Right lobe of liver (tissue), 6 donors: ENCODE results near the gene RTP4. TPM values are rescaled to one million over a fixed set of nuclear protein-coding genes. Genes with fewer than 3 reads are reported as not detected.
A peak's percentile ranks its signal among the peaks of the same experiment; 100 is the strongest.

Experiments used
- ATAC-seq, 4 donors: fragments of 200-7000 bp; cut with Tn5 transposase; one replicate each; pipeline ENCODE4 v1.9.1; 2020; ENCODE audit warnings: mild to moderate bottlenecking in 4 of 4, moderate library complexity in 4 of 4
- DNase-seq, 3 donors: peaks; one replicate each; pipeline ENCODE4 v3.0.0-alpha.2; 2020
- H3K27ac ChIP-seq, 3 donors: fragments of 200-600 bp; one replicate each; pipeline ENCODE4 v1.8.0; 2022
- H3K27me3 ChIP-seq, 2 donors: fragments of 200-600 bp; one replicate each; pipeline ENCODE4 v1.8.0; 2022
- H3K36me3 ChIP-seq, 4 donors: fragments of 200-600 bp; sonication (generic) in 1 of 4; one replicate each; pipeline versions ENCODE4 v1.5.1 to v1.8.0; 2017 to 2022; ENCODE audit warnings: control low read depth in 1 of 4
- H3K4me1 ChIP-seq, 4 donors: fragments of 200-600 bp; sonication (generic) in 1 of 4; one replicate each; pipeline versions ENCODE4 v1.5.1 to v1.8.0; 2017 to 2022; ENCODE audit warnings: control low read depth in 1 of 4
- H3K4me3 ChIP-seq, 3 donors: fragments of 200-600 bp; one replicate each; pipeline ENCODE4 v1.8.0; 2022
- H3K9me3 ChIP-seq, 4 donors: fragments of 200-600 bp; sonication (generic) in 1 of 4; one replicate each; pipeline versions ENCODE4 v1.5.1 to v1.8.0; 2017 to 2022; ENCODE audit warnings: control low read depth in 1 of 4
- CTCF ChIP-seq, 4 donors: fragments of 200-600 bp in 3 of 4; fragments of 450-650 bp in 1 of 4; IDR thresholded peaks; one replicate each; pipeline versions ENCODE4 v1.5.1 to v1.8.0; 2016 to 2022; ENCODE audit warnings: antibody characterized with exemption in 4 of 4, mild to moderate bottlenecking in 2 of 4
- POLR2A ChIP-seq: fragments of 450-650 bp; IDR thresholded peaks from one replicate; pipeline ENCODE4 v1.6.1; 2017; ENCODE audit warnings: antibody characterized with exemption, mild to moderate bottlenecking
- WGBS: methylation state at CpG from one replicate; pipeline ENCODE4 v1.1.6; 2018; ENCODE audit warnings: low coverage, low lambda C conversion rate; ENCODE audit not compliant: insufficient coverage; ENCODE audit errors: missing lambda C conversion rate; 5-methylcytosine and 5-hydroxymethylcytosine counted together
- intact Hi-C, 2 donors: fragments of 100-400 bp; cut with DNase I; formaldehyde crosslinking; loops; one replicate each; pipeline versions ENCODE4 v1.11.2 to v1.14.1; 2022
- total RNA-seq, 6 experiments: library from RNA; depleted of rRNA in 2 of 6; stranded (reverse); fragments of >200 nt in 2 of 6; fragmentation: NEBNext Ultra II Directional in 3 of 6; extraction: Animal tissue kit (Norgen Biotek cat#: 25700) in 3 of 6; gene quantifications; one replicate each; pipeline versions ENCODE4 v1.1.0 to v1.2.4, GENCODE V29; 2016 to 2023
- donor health status: DM: no; HTN: yes; CAD: no.
- donor health status: DM: no; HTN: no; CAD: no.
- donor health status: DM: no; HTN: no; CAD: no.
- donor health status: DM: no; HTN: yes; CAD: no.
- donor health status: DM: no; HTN: yes; CAD: no.

Gene RTP4
- total RNA-seq, 6 experiments from 2014 or later: 0.92 to 3.2 (median 2.0) TPM

GRCh38 chr3:187360596-187360995 lies 7.6 kb upstream of the RTP4 start:
- Histone ChIP-seq H3K9me3 (no peaks in the 10 kb centered on the region), H3K4me1 (no peaks in the 10 kb centered on the region), H3K27me3 (no peaks in the 10 kb centered on the region), H3K36me3 (no peaks in the 10 kb centered on the region), H3K4me3 (no peak overlapping the region), H3K27ac (no peak overlapping the region)
- no peak for TF ChIP-seq POLR2A
- TF ChIP-seq CTCF (IDR thresholded peaks at IDR 0.05): no peak
- ATAC-seq (no peak), DNase-seq (no peak)
- 65% methylated on average over 3 of the region's 3 CpGs for WGBS
- intact Hi-C loops: no loop called here

GRCh38 chr3:187361835-187362234 lies 6.3 kb upstream of the RTP4 start:
- no peaks in the 10 kb centered on the region for H3K36me3 ChIP-seq
- no peaks in the 10 kb centered on the region for H3K9me3 ChIP-seq
- peak; percentile 29 to 73 (median 62) for ATAC-seq
- no peaks in the 10 kb centered on the region for H3K4me1 ChIP-seq
- DNase-seq: no peak
- no peak overlapping the region for H3K4me3 ChIP-seq
- H3K27me3 ChIP-seq: no peaks in the 10 kb centered on the region
- intact Hi-C loops: no loop called here
- WGBS: 35% methylated on average over 2 of the region's 2 CpGs
- no peak overlapping the region for H3K27ac ChIP-seq
- no peak for TF ChIP-seq POLR2A
- no peak for TF ChIP-seq CTCF (IDR thresholded peaks at IDR 0.05)

GRCh38 chr3:187367561-187368103 lies 553 bp upstream of the RTP4 start:
- H3K4me3 ChIP-seq: peak overlapping the region in 2 of 3 donors; percentile 48 to 64
- peak in 3 of 4 donors; percentile 4 to 24 (median 16) for ATAC-seq
- H3K9me3 ChIP-seq: no peaks in the 10 kb centered on the region
- H3K4me1 ChIP-seq: peaks cover 0 to 20% (median 0%) of the 10 kb centered on the region in 4 donors
- TF ChIP-seq CTCF (IDR thresholded peaks at IDR 0.05) (no peak), POLR2A (no peak)
- intact Hi-C loops: no loop called here
- peak overlapping the region; percentile 88 to 98 (median 92) for H3K27ac ChIP-seq
- H3K36me3 ChIP-seq: peaks cover 0 to 6% (median 0%) of the 10 kb centered on the region in 4 donors
- H3K27me3 ChIP-seq: no peaks in the 10 kb centered on the region
- peak in 2 of 3 donors; percentile 27 to 44 for DNase-seq
- WGBS: 71% methylated on average over 4 of the region's 29 CpGs

GRCh38 chr3:187369089-187369447 lies 883 bp downstream of the RTP4 start:
- Histone ChIP-seq H3K4me3 (peak overlapping the region; percentile 44 to 64 (median 48)), H3K9me3 (no peaks in the 10 kb centered on the region)

More at GRCh38 chr3:187369089-187369447, 883 bp downstream of the RTP4 start:
- WGBS: 17% methylated on average over 1 of the region's 1 CpG
- ATAC-seq (peak; percentile 45 to 54 (median 46)), DNase-seq (no peak)
- Histone ChIP-seq H3K27me3 (no peaks in the 10 kb centered on the region), H3K27ac (peak overlapping the region; percentile 88 to 98 (median 92)), H3K36me3 (peaks cover 0 to 6% (median 0%) of the 10 kb centered on the region in 4 donors), H3K4me1 (peaks cover 0 to 20% (median 0%) of the 10 kb centered on the region in 4 donors)
- TF ChIP-seq POLR2A (no peak), CTCF (IDR thresholded peaks at IDR 0.05) (no peak)
- intact Hi-C loops: no loop called here
